ENCODE measurements around the gene EPHB2.

- TF ChIP-seq CTCF (IDR thresholded peaks at IDR 0.05) = no peak
- TF ChIP-seq POLR2A (IDR thresholded peaks at IDR 0.05) = no peak
Measured at GRCh38 chr1:22699681-22700520, 10.7 kb upstream of the EPHB2 start.
